Measurements from ENCODE around the gene FZD4. TPM values are rescaled to one million over a fixed set of nuclear protein-coding genes. Genes with fewer than 3 reads are reported as not detected.
A peak's percentile ranks its signal among the peaks of the same experiment; 100 is the strongest.

Gene FZD4
- total and polyA plus RNA-seq, 2 donors (not counting 3 experiments of a cell fraction or from before 2014, with no cell fraction given) = 56.6 to 112 TPM

- TF ChIP-seq JUN (IDR thresholded peaks at IDR 0.05; ENCODE audit: borderline replicate concordance, insufficient read depth, insufficient read length, low read depth) (no peak), GATA2 (IDR thresholded peaks at IDR 0.05; ENCODE audit: insufficient read depth, insufficient read length, low read depth, low read length) (peak; percentile 49)
- DNase-seq (ENCODE audit: low read depth, low spot score) (peak; percentile 66), FAIRE-seq (no peak)
- H3K9me3 ChIP-seq (replicated peaks; ENCODE audit: control insufficient read depth, insufficient read depth, low read length) = no peaks in the 10 kb centered on the region
- intact Hi-C loops (cut with micrococcal nuclease) = no loop called here
- POLR2A ChIA-PET = interaction anchor here (1.5 kb wide), 1 partner anchor 21 kb away, joined by 5 read pairs; the partner anchor contains the start of gene FZD4
- CTCF ChIA-PET = interaction anchor here (0.8 to 1.7 kb wide), 8 partner anchors 13 to 487 kb away, joined by 3 to 7 read pairs (median 4); partner anchors contain the start of gene FZD4
- no peaks in the 10 kb centered on the region for H3K36me3 ChIP-seq (ENCODE audit: control insufficient read depth in 2 of 2, extremely low read depth in 1 of 2, insufficient read depth in 2 of 2, low read length in 2 of 2)
- no peak overlapping the region for H2AFZ ChIP-seq (ENCODE audit: low read depth, low read length)
- H3K9me1 ChIP-seq (replicated peaks; ENCODE audit: control insufficient read depth, extremely low read depth, insufficient read depth, low read length) = no peaks in the 10 kb centered on the region
- peaks cover 75% of the 10 kb centered on the region for H3K4me1 ChIP-seq (ENCODE audit: control insufficient read depth, extremely low read depth, insufficient read depth, low read length)
- no peak overlapping the region for H3K9ac ChIP-seq (replicated peaks; ENCODE audit: extremely low read depth, insufficient read depth, low read length)
- H3K27ac ChIP-seq (ENCODE audit: insufficient read depth, low read depth, low read length) = peak overlapping the region; percentile 24
- no peak overlapping the region for H3K4me3 ChIP-seq (replicated peaks in 1 of 3; ENCODE audit: insufficient read depth in 1 of 3, low read depth in 1 of 3, low read length in 3 of 3)
- H3K79me2 ChIP-seq (ENCODE audit: control insufficient read depth, insufficient read depth, low read length) = peaks cover 29% of the 10 kb centered on the region
- no TSS peak for BruUV-seq (replicated peaks)
- no peaks in the 10 kb centered on the region for H3K27me3 ChIP-seq (ENCODE audit: control insufficient read depth in 2 of 2, insufficient read depth in 2 of 2, low read length in 2 of 2)
- peak overlapping the region; percentile 21 for H3K4me2 ChIP-seq (ENCODE audit: insufficient read depth, low read length)
- H4K20me1 ChIP-seq (replicated peaks; ENCODE audit: control insufficient read depth, extremely low read depth, insufficient read depth, low read length) = no peaks in the 10 kb centered on the region
- dilution Hi-C loops (cut with MboI; ENCODE audit: extremely low pct_ligation_motif_present, low sequenced_read_pairs) = no loop called here
Observed at GRCh38 chr11:86934582-86934900, 20.7 kb downstream of the FZD4 start.

GRCh38 chr11:86933891-86934581 lies 21.2 kb downstream of the FZD4 start:
- CTCF ChIA-PET = interaction anchor here (0.9 to 1.7 kb wide), 5 partner anchors 14 to 347 kb away, joined by 4 to 7 read pairs (median 5); partner anchors contain the start of gene FZD4
- POLR2A ChIA-PET = interaction anchor here (1.5 kb wide), 1 partner anchor 21 kb away, joined by 5 read pairs; the partner anchor contains the start of gene FZD4

More at GRCh38 chr11:86933891-86934581, 21.2 kb downstream of the FZD4 start:
- H3K4me1 ChIP-seq (ENCODE audit: control insufficient read depth, extremely low read depth, insufficient read depth, low read length) = peaks cover 74% of the 10 kb centered on the region
- H3K4me3 ChIP-seq (replicated peaks in 1 of 3; ENCODE audit: insufficient read depth in 1 of 3, low read depth in 1 of 3, low read length in 3 of 3) = no peak overlapping the region
- H3K36me3 ChIP-seq (ENCODE audit: control insufficient read depth in 2 of 2, extremely low read depth in 1 of 2, insufficient read depth in 2 of 2, low read length in 2 of 2) = no peaks in the 10 kb centered on the region
- no peaks in the 10 kb centered on the region for H3K9me1 ChIP-seq (replicated peaks; ENCODE audit: control insufficient read depth, extremely low read depth, insufficient read depth, low read length)
- H3K9me3 ChIP-seq (replicated peaks; ENCODE audit: control insufficient read depth, insufficient read depth, low read length) = no peaks in the 10 kb centered on the region
- dilution Hi-C loops (cut with MboI; ENCODE audit: extremely low pct_ligation_motif_present, low sequenced_read_pairs) (no loop called here), intact Hi-C loops (cut with micrococcal nuclease) (no loop called here)
- no peak overlapping the region for H2AFZ ChIP-seq (ENCODE audit: low read depth, low read length)
- H3K4me2 ChIP-seq (ENCODE audit: insufficient read depth, low read length) = peak overlapping the region; percentile 21
- no peak overlapping the region for H3K9ac ChIP-seq (replicated peaks; ENCODE audit: extremely low read depth, insufficient read depth, low read length)
- no TSS peak for BruUV-seq (replicated peaks)
- peaks cover 29% of the 10 kb centered on the region for H3K79me2 ChIP-seq (ENCODE audit: control insufficient read depth, insufficient read depth, low read length)
- no peaks in the 10 kb centered on the region for H3K27me3 ChIP-seq (ENCODE audit: control insufficient read depth in 2 of 2, insufficient read depth in 2 of 2, low read length in 2 of 2)
- DNase-seq (ENCODE audit: low read depth, low spot score) (no peak), FAIRE-seq (no peak)
- TF ChIP-seq MYC (IDR thresholded peaks at IDR 0.05; ENCODE audit: low read depth, low read length) = no peak
- no peak for TF ChIP-seq POLR2AphosphoS5 (IDR thresholded peaks at IDR 0.05; ENCODE audit: insufficient read depth, low read depth, low read length)
- no peak for TF ChIP-seq JUN (IDR thresholded peaks at IDR 0.05; ENCODE audit: borderline replicate concordance, insufficient read depth, insufficient read length, low read depth)
- TF ChIP-seq POLR2A (IDR thresholded peaks at IDR 0.05; ENCODE audit: low read depth, low read length) = no peak
- no peak for TF ChIP-seq CTCF (IDR thresholded peaks at IDR 0.05; ENCODE audit: extremely low read depth in 1 of 2, insufficient read depth in 1 of 2, low read depth in 1 of 2, low read length in 2 of 2)
- no peak for TF ChIP-seq FOS (IDR thresholded peaks at IDR 0.05; ENCODE audit: borderline replicate concordance, insufficient read depth, low read length)
- no peak for TF ChIP-seq MAX (IDR thresholded peaks at IDR 0.05; ENCODE audit: insufficient read depth, insufficient read length)
- TF ChIP-seq EZH2 (IDR thresholded peaks at IDR 0.05; ENCODE audit: borderline replicate concordance, low read depth, low read length, severe bottlenecking) = no peak
- no peak for TF ChIP-seq GATA2 (IDR thresholded peaks at IDR 0.05; ENCODE audit: insufficient read depth, insufficient read length, low read depth, low read length)
- H3K27ac ChIP-seq (ENCODE audit: insufficient read depth, low read depth, low read length) = peak overlapping the region; percentile 5
- H4K20me1 ChIP-seq (replicated peaks; ENCODE audit: control insufficient read depth, extremely low read depth, insufficient read depth, low read length) = no peaks in the 10 kb centered on the region
